ENCODE measurements around the gene KATNBL1.
"Not testable (repeated sequence)": the region's sequence is repeated elsewhere in the genome, so short reads cannot be mapped to it uniquely, and the experiment has no call there.

Gene KATNBL1

GRCh38 chr15:34161329-34161963, 48.5 kb downstream of the KATNBL1 start:
- FAIRE-seq (no peak), DNase-seq (ENCODE audit: insufficient read length, low spot score) (no peak)
- no peak for TF ChIP-seq POLR2A (IDR thresholded peaks at IDR 0.05; ENCODE audit: low read depth, low read length)

GRCh38 chr15:34160735-34161134, 49.2 kb downstream of the KATNBL1 start:
- FAIRE-seq (no peak), DNase-seq (ENCODE audit: insufficient read length, low spot score) (no peak)
- no peak for TF ChIP-seq POLR2A (IDR thresholded peaks at IDR 0.05; ENCODE audit: low read depth, low read length)

GRCh38 chr15:34158355-34158754, 51.5 kb downstream of the KATNBL1 start:
- FAIRE-seq (no peak), DNase-seq (ENCODE audit: insufficient read length, low spot score) (no peak)
- TF ChIP-seq POLR2A (IDR thresholded peaks at IDR 0.05; ENCODE audit: low read depth, low read length), result no peak

GRCh38 chr15:34155859-34156258, 54.0 kb downstream of the KATNBL1 start:
- FAIRE-seq, result no peak

GRCh38 chr15:34154725-34155204, 55.1 kb downstream of the KATNBL1 start:
- FAIRE-seq (peak; percentile 20), DNase-seq (ENCODE audit: insufficient read length, low spot score) (no peak)
- TF ChIP-seq POLR2A (IDR thresholded peaks at IDR 0.05; ENCODE audit: low read depth, low read length), result no peak

More at GRCh38 chr15:34155859-34156258, 54.0 kb downstream of the KATNBL1 start:
- DNase-seq (ENCODE audit: insufficient read length, low spot score), result no peak
- no peak for TF ChIP-seq POLR2A (IDR thresholded peaks at IDR 0.05; ENCODE audit: low read depth, low read length)

- DNase-seq (ENCODE audit: insufficient read length, low spot score) (no peak), FAIRE-seq (peak; percentile 48)
- no peak for TF ChIP-seq POLR2A (IDR thresholded peaks at IDR 0.05; ENCODE audit: low read depth, low read length)
Observed at GRCh38 chr15:34147371-34148140, 62.3 kb downstream of the KATNBL1 start.

- DNase-seq (ENCODE audit: insufficient read length, low spot score) (no peak), FAIRE-seq (no peak)
- no peak for TF ChIP-seq POLR2A (IDR thresholded peaks at IDR 0.05; ENCODE audit: low read depth, low read length)
Observed at GRCh38 chr15:34133511-34133910, 76.4 kb downstream of the KATNBL1 start.

GRCh38 chr15:34132881-34133280, 77.0 kb downstream of the KATNBL1 start:
- FAIRE-seq, result no peak
- no peak for TF ChIP-seq POLR2A (IDR thresholded peaks at IDR 0.05; ENCODE audit: low read depth, low read length)
- DNase-seq (ENCODE audit: insufficient read length, low spot score), result no peak

GRCh38 chr15:34128898-34129297, 81.0 kb downstream of the KATNBL1 start:
- no peak for DNase-seq (ENCODE audit: insufficient read length, low spot score)
- FAIRE-seq, result no peak
- TF ChIP-seq POLR2A (IDR thresholded peaks at IDR 0.05; ENCODE audit: low read depth, low read length), result no peak

GRCh38 chr15:34126522-34126921, 83.4 kb downstream of the KATNBL1 start:
- no peak for FAIRE-seq
- TF ChIP-seq POLR2A (IDR thresholded peaks at IDR 0.05; ENCODE audit: low read depth, low read length), result no peak

GRCh38 chr15:34125945-34126344, 84.0 kb downstream of the KATNBL1 start:
- TF ChIP-seq POLR2A (IDR thresholded peaks at IDR 0.05; ENCODE audit: low read depth, low read length), result no peak
- FAIRE-seq (peak; percentile 11), DNase-seq (ENCODE audit: insufficient read length, low spot score) (no peak)

More at GRCh38 chr15:34126522-34126921, 83.4 kb downstream of the KATNBL1 start:
- no peak for DNase-seq (ENCODE audit: insufficient read length, low spot score)

GRCh38 chr15:34124651-34125050, 85.2 kb downstream of the KATNBL1 start:
- no peak for DNase-seq (ENCODE audit: insufficient read length, low spot score)
- FAIRE-seq, result no peak
- no peak for TF ChIP-seq POLR2A (IDR thresholded peaks at IDR 0.05; ENCODE audit: low read depth, low read length)

GRCh38 chr15:34122771-34123183, 87.1 kb downstream of the KATNBL1 start:
- peak; percentile 97 for FAIRE-seq
- peak; percentile 47 for DNase-seq (ENCODE audit: insufficient read length, low spot score)

GRCh38 chr15:34121786-34122185, 88.1 kb downstream of the KATNBL1 start:
- not testable (repeated sequence) for FAIRE-seq; DNase-seq (ENCODE audit: insufficient read length, low spot score)

More at GRCh38 chr15:34122771-34123183, 87.1 kb downstream of the KATNBL1 start:
- no peak for TF ChIP-seq POLR2A (IDR thresholded peaks at IDR 0.05; ENCODE audit: low read depth, low read length)

GRCh38 chr15:34120420-34120819, 89.5 kb downstream of the KATNBL1 start:
- DNase-seq (ENCODE audit: insufficient read length, low spot score); FAIRE-seq: not testable (repeated sequence)

Data from H54 (cell line).